NOMO-1 (cell line): ENCODE data around the gene OOSP4A.

Experiments
- DNase-seq, 2 experiments: peaks; one replicate each; lab custom pipeline; 2025; ENCODE audit not compliant: unreplicated experiment in 2 of 2; lab: John Stamatoyannopoulos, UW

OOSP4A gene

DNA sequence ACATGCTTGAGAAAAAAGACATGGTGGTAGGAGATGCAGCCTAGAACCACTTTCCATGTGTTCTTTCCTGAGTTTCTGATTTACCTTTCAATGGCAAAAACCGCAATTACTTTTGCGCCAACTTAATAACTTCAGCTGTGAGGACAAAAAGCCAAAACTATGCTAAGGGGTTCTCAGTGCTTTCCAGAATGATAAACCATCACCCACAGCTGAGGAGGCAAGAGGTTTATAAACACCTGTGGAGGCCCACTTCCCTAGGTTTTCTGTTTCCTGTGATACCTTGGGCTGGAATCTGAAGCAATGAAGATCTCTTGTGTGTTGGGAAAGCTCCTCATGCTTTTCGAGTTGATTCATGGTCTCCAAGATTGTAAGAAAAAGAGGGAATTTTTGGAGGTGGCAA is at the start of gene OOSP4A:
Gene OOSP4A (plus strand): TSS at position 301 of the 400 bp plus-strand sequence. CDS start 0 bp downstream, at position 301.
- DNase-seq, result no peak

DNA sequence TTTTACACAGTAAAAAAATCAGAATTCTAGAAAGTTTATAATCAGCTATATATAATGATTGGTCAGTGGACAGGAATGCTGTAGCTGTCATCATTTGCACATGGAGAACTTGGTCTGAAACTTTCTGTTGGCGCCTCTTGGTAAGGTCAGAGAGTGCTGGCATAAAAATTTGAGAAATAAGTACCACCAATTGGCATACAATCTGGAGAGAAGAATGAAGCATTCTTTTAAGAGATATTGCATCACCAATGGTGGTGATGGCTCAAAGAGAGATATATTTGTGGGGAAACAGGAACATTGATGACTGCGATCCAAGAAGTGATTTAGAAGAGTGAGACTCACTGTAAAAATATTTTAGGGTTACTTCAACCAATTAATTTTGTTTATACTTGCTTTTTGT is 45.4 kb upstream of the OOSP4A start:
- DNase-seq, result peak in 1 of 2 experiments; percentile 23

GRCh38 chr11:59918987-59919589 is 44.7 kb upstream of the OOSP4A start:
- DNase-seq, result peak; percentile 35 to 75

DNA sequence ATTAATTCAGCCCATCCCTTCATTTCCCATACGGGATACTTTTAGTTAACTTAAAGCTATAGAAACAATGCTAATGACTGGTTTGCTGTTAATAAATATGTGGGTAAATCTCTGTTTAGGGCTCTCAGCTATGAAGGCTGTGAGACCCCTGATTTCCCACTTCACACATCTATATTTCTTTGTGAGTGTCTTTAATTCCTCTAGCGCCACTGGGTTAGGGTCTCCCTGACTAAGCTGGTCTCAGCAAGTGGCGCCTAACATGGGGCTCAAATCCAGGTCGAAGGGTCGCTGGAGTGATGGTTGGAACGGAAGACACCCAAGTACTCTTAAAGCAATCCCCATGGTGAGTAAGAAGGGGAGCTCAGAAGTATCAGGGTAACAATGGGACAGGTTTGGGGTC is 40.0 kb upstream of the OOSP4A start:
- DNase-seq, result no peak

- DNase-seq, result no peak
Measured at GRCh38 chr11:59931688-59932087, 32.1 kb upstream of the OOSP4A start.

- no peak for DNase-seq
Measured at GRCh38 chr11:59938132-59938531, 25.7 kb upstream of the OOSP4A start, which contains the start of gene OOSP1. Gene OOSP1 (plus strand): TSS chr11:59938432. CDS start chr11:59938455, 23 bp downstream.

DNA sequence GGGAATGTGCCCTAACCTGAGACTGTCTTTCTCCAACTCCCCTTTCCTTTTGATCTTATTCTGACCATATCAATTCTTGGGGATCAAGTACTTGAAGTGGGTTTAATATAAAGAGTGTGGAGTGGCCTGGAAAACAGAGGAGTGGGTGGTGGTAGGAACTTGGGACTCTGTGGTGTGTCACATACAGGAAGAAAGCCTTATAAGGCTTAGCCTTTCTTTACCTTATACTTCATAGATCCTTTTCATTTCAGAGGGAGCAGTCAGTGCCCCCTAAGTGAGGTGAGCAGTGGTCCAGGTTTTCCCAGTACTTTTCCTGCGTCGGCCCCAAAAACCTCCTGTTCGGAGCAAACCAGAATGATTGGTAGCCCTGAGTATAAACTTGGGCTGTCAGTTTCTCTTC is 25.1 kb upstream of the OOSP4A start:
- peak in 1 of 2 experiments; percentile 35 for DNase-seq

GRCh38 chr11:59939482-59939881 is 24.4 kb upstream of the OOSP4A start:
- no peak for DNase-seq

- DNase-seq, result no peak
Measured at GRCh38 chr11:59941091-59941490, 22.7 kb upstream of the OOSP4A start.

DNA sequence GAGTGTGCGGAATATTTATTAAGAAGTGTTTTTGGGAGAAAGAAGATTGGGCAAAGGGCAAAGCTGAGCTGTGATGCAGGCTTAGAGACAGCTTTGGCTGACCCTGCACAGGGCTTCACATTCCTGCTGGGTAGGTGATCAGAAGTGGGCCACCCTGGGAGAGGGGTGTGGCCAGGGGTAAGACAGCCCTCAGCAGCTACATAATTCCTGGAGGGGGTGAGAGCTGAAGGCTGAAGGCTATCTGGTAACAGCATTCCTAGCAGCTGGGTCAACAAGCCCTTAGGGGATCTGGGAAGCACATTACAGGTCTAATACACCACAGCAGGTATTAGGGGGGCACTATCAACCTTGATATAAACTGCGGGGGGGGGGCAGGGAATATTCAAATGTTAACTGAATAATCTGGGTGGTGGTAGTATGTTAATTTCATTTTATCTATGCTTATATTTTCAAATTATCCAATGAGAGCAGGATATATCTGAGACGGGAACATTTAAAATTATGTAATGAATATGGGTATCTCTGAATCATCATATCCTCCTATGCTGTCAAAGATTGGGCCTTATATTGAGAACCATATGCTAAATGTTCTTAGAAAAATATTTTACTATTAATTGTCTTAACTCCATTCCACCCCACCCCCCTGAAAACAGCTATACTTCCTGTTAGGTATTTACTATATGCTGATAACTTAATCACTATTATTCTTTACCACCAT is 19.7 kb upstream of the OOSP4A start:
- DNase-seq, result no peak

DNA sequence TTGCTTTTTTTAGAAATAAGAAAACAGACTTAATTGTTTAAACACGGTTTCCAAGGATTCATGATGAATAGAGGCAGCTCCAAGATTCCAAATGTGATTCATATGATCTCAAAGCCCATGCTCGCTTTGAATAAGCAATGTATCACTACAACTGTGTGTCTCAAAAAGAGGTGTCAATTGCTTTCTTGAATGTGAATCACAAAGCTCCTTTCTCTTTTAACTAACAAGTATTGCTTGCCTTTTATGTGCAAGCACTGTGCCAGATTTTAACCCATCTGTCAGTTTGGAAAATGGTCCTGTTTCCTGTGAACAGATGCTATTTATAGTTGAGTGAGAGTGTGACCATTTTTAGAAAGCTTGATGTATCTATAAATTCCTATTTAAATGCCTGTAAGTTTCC is 19.1 kb upstream of the OOSP4A start:
- DNase-seq, result no peak

DNA sequence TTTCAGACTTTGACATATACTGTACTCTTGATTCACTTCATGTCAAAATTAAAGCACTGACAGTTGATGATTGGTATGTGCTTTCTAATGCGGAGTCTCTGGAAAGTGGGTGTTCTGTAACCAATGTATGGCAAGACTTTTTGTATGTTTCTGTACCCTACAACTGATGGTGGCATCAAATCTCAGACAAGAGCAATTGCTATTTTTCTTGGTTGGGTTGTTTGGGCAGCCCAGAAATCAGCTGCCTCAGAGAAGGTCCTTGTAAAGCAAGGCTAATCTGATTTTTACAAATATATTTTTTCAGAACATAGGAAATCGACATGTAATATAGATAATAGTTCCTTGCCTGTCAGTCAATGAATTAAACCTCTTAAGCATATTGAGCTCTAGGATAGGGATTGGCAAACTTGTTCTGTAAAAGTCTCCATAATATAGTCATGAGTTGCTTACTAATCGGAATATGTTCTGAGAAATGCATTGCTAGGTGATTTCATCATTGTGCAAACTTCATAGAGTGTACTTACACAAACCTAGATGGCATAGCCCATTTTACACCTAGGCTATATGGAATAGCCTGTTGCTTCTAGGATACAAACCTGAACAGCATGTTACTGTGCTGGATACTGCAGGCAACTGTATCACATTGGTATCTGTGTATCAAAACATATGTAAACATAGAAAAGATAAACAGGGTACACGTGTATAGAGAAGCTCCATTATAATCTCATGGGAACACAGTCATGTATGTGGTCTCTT is 10.2 kb upstream of the OOSP4A start:
- DNase-seq, result no peak

- DNase-seq, result peak in 1 of 2 experiments; percentile 7
Measured at GRCh38 chr11:59954219-59954847, 9.5 kb upstream of the OOSP4A start.

DNA sequence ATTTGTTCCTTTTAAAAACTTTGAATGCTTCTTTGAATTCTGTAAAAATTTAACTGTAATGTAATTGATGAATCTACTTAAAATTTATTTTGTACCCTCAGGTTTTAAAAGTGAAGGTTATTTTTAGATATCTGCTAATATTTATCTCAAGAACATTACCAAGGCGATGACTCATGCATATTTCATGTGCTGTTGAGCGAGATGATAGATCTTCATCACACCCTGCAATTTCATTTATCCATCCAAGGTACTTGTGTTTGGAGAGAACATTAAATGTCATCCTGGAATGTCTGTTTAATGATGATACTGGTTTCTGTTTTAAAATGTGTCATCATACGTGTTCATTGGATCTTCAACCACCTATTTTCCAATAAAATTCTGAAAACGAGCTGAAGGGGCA is 6.7 kb upstream of the OOSP4A start:
- no peak for DNase-seq

DNA sequence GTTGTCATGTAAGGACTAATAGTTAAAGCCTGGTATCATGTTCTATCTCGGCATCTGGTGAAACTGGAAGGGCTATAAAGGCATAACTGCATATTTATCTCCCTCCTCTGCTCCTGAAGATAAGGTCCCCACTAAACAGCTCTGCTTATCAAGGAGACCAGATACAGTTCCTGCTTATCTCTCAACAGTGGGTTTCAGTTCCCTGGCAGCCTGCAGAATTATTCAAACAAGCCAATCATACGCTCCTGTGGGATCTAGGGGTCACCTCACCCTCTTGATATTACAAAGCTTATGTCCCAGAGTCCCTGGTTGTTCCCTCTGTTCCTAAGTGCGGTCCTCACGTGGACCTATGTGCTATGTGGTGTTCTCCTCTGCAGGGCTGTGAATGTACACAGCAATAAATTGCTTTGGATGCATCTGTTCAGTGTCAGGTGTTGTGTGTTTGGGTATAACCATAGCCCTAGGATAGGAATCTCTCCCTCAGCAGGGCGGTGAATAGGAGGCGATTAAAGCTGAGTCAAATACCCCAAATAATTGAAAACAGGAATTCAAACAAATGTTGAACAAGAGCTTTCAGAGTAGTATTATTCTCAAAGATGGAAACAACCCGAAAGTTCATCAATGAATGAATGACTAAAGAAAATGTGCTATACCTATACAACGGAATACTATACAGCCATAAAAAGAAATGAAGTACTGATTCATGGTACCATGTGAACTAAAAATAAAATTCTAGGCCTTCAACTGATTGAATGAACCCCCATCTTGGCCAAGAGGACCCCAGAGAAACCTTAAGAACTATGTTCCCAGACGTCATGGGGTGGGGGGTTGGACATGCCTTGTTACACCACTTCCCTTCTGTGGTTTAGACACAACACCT is 3.1 kb upstream of the OOSP4A start:
- DNase-seq, result no peak

GRCh38 chr11:59962107-59962482 is 1.7 kb upstream of the OOSP4A start:
- no peak for DNase-seq

- DNase-seq, result no peak
Measured at GRCh38 chr11:59965424-59965823, 1.6 kb downstream of the OOSP4A start.

- no peak for DNase-seq
Measured at GRCh38 chr11:59966201-59966600, 2.4 kb downstream of the OOSP4A start.

DNA sequence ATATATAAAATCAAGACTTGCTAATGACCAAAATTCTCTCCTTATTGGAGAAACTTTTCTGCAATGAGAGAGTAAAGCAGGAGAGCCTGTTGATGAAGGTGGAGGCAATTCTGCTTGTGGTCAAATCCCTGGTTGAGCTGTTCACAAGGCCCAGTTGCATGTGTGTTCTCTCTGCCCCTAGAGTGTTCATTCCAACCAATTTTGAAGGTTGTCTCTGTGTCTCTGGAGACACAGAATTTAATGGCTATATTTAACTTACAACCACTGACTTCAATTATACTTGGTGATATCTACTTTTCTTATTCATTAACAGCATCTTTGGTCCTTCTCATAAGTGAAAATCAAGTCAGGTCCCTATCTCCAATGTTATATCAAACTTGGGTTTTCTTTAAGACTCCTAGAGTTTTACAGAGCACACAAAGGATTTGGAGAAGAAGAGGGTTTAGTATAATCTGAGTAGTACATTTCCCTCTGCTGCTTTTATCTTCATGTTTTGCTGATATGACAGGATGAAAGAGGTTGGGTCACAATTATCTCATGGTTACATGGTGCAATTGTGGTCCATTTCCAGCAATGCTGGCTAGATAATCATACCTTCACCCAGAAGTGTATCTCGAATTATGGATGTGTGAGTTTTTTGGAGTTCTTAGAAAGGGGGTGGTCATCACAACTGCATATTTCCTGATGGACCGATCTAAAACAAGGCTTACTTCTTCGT is 4.0 kb downstream of the OOSP4A start:
- no peak for DNase-seq

DNA sequence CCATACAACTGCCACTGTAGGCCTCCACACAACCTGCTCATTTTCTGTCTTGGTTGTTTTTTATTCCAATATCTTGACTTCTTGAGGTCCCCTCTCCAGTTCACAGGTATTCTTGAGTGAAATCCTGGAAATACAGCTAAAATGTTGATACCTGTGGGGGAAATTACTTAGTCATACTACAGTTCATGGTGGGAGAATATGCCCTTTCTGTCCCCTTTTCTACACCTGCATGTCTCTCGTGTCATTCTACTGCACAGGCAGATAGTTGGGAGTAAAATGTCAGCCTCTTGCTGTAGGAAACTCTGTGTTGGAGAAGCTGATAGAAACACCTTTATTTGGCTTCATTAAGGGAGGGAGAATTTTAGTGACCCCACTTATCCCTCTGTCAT is 4.6 kb downstream of the OOSP4A start:
- no peak for DNase-seq
